Choroid plexus epithelial cell (primary cell): Measurements from ENCODE around the gene FBXO7.

Experiments used
- DNase-seq: peaks from one replicate; pipeline ENCODE4 v3.0.0-alpha.2; 2010; ENCODE audit warnings: low read depth
- H3K4me3 ChIP-seq: 2 replicates; pipeline ENCODE4 v1.5.1; 2011; ENCODE audit warnings: low read depth, mild to moderate bottlenecking, control low read depth, low read length, moderate library complexity
- TF ChIP-seq, protein P1 (sequence below): conservative IDR thresholded peaks from 2 replicates; pipeline ENCODE4 v1.5.1; 2011; ENCODE audit warnings: low read depth, mild to moderate bottlenecking, control low read depth, inconsistent platforms, low read length, moderate library complexity

The FBXO7 gene

DNA sequence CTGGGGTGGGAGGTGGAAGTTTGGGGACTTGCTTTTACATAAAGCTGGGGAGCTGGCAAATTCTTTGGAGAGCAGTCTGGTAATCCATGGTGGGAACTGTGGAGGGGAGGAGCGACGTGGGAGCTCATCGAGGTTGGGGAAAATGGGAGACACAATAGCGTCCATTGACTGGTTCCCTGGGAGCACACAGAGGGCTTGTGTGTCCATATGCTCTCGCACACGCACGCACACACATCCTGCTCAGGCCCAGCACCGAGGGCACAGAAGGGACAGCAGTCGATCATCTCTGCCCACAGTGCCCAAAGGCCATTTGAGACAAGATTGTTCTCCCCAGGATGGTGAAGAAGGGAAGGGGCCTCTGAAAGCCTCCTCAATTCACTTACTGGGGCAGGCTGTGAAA, 53.7 kb downstream of the FBXO7 start:
- DNase-seq: no peak
- TF ChIP-seq, protein P1, sequence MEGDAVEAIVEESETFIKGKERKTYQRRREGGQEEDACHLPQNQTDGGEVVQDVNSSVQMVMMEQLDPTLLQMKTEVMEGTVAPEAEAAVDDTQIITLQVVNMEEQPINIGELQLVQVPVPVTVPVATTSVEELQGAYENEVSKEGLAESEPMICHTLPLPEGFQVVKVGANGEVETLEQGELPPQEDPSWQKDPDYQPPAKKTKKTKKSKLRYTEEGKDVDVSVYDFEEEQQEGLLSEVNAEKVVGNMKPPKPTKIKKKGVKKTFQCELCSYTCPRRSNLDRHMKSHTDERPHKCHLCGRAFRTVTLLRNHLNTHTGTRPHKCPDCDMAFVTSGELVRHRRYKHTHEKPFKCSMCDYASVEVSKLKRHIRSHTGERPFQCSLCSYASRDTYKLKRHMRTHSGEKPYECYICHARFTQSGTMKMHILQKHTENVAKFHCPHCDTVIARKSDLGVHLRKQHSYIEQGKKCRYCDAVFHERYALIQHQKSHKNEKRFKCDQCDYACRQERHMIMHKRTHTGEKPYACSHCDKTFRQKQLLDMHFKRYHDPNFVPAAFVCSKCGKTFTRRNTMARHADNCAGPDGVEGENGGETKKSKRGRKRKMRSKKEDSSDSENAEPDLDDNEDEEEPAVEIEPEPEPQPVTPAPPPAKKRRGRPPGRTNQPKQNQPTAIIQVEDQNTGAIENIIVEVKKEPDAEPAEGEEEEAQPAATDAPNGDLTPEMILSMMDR: no peak
- no peak overlapping the region for H3K4me3 ChIP-seq

DNA sequence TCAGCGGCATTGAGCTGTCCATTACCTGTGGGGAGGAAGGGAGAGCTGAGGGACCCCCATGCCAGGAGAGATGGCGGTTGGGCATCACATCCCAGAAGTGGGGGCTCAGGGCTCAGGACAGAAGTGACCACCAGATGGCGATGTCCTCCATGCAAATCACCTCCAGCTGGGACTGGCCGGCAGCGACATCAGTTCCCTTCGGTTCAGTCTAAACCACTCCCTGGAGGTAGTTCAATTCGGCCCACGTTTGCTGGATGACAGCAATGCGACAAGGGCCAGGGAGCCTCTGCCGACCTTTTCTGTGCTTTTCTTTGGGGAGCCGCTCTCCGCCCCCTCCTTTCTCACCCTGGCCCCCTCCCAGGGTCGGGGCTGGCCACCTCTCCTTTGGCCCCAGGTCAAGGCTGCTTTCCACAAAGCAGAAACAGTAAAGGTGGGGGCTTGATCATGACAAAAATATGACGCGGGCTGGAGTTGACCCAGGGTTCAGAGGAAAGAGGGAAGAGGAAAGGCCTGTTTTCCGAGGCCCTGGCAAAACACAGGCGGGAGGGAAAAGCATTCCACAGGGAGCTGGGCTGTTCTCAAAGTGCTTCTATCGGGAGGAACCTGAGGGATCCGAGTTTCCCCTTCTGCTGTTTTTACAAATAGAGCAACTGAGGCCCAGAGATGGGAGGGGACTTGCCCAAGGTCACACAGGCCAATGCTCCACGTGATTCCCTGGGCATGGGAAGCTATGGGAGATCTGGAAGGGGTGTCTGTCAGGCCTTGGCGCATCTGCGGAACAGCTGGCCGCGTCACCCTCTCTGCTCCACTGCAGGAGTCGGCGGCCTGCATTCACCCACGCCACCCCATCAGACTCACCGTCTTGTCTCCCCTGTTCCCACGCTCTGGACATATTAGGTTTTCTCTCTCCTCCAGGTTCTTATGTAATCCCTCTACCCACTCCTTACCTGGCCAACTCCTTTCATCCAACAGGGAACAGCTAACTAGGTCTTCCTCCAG, 54.7 kb downstream of the FBXO7 start:
- H3K4me3 ChIP-seq: no peak overlapping the region
- DNase-seq: peak; percentile 91

DNA sequence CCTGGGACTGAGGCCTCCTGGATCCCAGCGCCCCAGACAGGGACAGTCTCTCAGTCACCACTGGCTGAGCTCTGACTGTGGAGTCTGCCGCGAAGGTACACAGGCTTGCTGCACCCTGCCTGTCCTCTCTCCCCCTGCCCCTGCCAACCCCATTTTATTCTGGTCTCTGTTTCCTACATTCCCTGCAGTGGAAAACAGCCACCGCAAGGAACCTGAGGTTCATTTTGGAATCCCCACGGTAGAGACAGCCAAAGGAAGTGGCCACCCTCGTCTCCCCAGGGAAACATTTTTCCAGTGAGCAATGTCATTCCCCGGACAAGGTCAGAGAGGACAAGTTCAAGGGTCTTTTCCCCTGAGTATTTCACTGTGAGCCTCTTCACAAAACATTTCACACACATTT, 56.6 kb downstream of the FBXO7 start:
- DNase-seq: peak; percentile 20
- no peak overlapping the region for H3K4me3 ChIP-seq
- TF ChIP-seq, protein P1: no peak

More for the DNA sequence above, 54.7 kb downstream of the FBXO7 start:
- TF ChIP-seq, protein P1: peak; percentile 91

GRCh38 chr22:32531931-32532819, 57.6 kb downstream of the FBXO7 start:
- TF ChIP-seq, protein P1: no peak
- DNase-seq: peak; percentile 86
- H3K4me3 ChIP-seq: no peak overlapping the region

DNA sequence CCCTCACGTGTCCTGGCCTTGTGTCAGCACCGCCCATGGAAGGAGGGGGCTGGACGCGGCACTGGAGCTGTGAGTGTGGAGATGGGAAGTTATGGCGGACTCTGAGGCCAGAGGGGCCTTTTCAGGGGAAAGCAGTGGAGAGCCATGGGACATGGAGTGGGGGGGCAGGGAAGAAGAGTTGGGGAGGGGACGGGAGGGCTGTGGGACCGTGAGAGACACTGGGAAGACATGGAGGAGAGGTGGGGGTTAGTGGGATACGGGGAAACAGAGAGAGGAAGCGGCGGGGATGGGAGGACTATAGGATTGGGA, 58.2 kb downstream of the FBXO7 start:
- DNase-seq: no peak
- no peak overlapping the region for H3K4me3 ChIP-seq
- TF ChIP-seq, protein P1: no peak

DNA sequence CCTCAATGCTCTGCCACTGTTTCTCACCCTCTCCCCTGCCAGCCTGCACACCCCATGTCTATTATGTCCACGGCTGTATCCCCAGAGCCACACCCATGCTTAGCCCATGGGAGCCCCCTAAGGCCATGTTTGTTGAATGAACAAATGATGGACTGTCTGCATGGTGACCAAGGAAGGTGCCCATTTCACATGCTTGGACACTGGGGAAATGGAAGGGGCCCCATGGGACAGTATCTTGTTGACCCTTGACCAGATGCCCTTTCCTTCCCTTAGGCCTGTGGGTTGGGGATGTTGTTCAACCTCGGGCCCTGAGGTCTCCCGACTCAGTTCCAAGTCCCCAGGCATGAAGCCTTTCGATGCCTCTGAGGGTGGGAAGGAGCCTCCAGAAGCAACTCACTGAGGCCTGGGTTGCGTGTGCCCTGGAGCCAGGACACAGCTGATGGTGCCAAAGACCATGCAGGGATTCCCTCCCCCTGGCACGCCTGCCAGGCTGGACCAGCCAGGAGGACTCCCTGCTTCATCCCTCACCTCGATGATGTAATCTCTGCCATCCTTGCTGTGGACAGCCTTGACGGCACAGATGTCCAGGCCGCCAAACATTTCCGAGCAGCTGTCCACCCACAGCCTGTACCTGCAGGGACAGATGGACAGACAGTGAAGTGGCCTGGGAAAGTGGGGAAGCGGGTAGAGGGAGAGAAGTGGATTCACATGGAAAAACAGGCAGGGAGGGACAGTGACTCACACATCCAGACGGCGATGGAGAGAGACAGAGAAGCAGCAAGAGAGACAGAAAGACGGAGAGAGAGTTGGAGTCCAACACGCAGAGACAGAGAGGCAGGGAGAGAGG, 58.9 kb downstream of the FBXO7 start:
- TF ChIP-seq, protein P1: no peak
- DNase-seq: peak; percentile 26
- H3K4me3 ChIP-seq: no peak overlapping the region
